Measurements from ENCODE around the gene KCNIP4.

Gene KCNIP4

GRCh38 chr4:21638171-21638725 lies 310.3 kb downstream of the KCNIP4 start:
- Histone ChIP-seq H3K9ac (no peak overlapping the region), H2AFZ (no peak overlapping the region), H3K36me3 (ENCODE audit: control insufficient read depth, insufficient read depth, low read length) (no peaks in the 10 kb centered on the region), H3K27me3 (ENCODE audit: control insufficient read depth, insufficient read depth, low read length) (no peaks in the 10 kb centered on the region), H3K4me1 (no peaks in the 10 kb centered on the region), H3K4me3 (ENCODE audit: low read depth, low read length) (no peak overlapping the region), H3K9me3 (ENCODE audit: control insufficient read depth, low read length) (no peaks in the 10 kb centered on the region), H3K4me2 (ENCODE audit: low read length) (no peak overlapping the region), H3K27ac (no peak overlapping the region), H3K79me2 (no peaks in the 10 kb centered on the region)
- TF ChIP-seq, protein P1, sequence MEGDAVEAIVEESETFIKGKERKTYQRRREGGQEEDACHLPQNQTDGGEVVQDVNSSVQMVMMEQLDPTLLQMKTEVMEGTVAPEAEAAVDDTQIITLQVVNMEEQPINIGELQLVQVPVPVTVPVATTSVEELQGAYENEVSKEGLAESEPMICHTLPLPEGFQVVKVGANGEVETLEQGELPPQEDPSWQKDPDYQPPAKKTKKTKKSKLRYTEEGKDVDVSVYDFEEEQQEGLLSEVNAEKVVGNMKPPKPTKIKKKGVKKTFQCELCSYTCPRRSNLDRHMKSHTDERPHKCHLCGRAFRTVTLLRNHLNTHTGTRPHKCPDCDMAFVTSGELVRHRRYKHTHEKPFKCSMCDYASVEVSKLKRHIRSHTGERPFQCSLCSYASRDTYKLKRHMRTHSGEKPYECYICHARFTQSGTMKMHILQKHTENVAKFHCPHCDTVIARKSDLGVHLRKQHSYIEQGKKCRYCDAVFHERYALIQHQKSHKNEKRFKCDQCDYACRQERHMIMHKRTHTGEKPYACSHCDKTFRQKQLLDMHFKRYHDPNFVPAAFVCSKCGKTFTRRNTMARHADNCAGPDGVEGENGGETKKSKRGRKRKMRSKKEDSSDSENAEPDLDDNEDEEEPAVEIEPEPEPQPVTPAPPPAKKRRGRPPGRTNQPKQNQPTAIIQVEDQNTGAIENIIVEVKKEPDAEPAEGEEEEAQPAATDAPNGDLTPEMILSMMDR (IDR thresholded peaks at IDR 0.05): no peak

GRCh38 chr4:21628916-21629610 lies 319.5 kb downstream of the KCNIP4 start:
- H3K4me1 ChIP-seq: no peaks in the 10 kb centered on the region
- TF ChIP-seq, protein P1 (IDR thresholded peaks at IDR 0.05): no peak
- no peak overlapping the region for H2AFZ ChIP-seq
- no peak overlapping the region for H3K27ac ChIP-seq
- H3K27me3 ChIP-seq (ENCODE audit: control insufficient read depth, insufficient read depth, low read length): no peaks in the 10 kb centered on the region
- H3K9ac ChIP-seq: no peak overlapping the region
- no peaks in the 10 kb centered on the region for H3K79me2 ChIP-seq
- no peaks in the 10 kb centered on the region for H3K9me3 ChIP-seq (ENCODE audit: control insufficient read depth, low read length)
- H3K4me3 ChIP-seq (ENCODE audit: low read depth, low read length): no peak overlapping the region
- no peaks in the 10 kb centered on the region for H3K36me3 ChIP-seq (ENCODE audit: control insufficient read depth, insufficient read depth, low read length)
- H3K4me2 ChIP-seq (ENCODE audit: low read length): no peak overlapping the region

DNA sequence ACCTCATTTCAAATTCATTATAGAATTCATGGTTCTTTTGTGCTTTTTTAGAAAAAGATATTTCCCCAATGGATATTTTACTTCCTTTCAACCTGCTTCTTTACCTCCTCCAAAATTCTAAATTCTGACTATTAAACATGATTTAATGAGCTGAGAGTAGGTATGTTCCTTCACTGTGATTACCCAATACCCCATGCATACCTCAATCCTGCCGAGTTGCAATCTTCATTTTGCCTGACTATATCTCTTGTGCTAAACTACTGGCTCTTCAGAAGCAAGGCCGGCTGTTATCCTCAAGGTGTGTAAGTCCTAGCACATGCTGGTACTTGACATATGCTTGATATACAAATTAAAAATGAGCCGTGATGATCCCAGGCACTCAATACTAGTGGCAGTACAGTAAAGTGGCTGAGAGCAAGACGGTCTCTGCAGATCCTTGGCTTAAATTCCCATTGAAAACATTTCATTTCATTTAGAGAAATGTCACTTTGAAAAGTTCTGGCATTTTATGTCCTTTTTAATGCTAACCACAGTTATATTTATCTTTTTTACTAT lies 320.4 kb downstream of the KCNIP4 start:
- H3K36me3 ChIP-seq (ENCODE audit: control insufficient read depth, insufficient read depth, low read length): no peaks in the 10 kb centered on the region
- no peak overlapping the region for H3K4me3 ChIP-seq (ENCODE audit: low read depth, low read length)
- H3K9me3 ChIP-seq (ENCODE audit: control insufficient read depth, low read length): no peaks in the 10 kb centered on the region
- H3K27me3 ChIP-seq (ENCODE audit: control insufficient read depth, insufficient read depth, low read length): no peaks in the 10 kb centered on the region
- H3K9ac ChIP-seq: no peak overlapping the region
- H3K4me2 ChIP-seq (ENCODE audit: low read length): no peak overlapping the region
- H2AFZ ChIP-seq: no peak overlapping the region
- H3K79me2 ChIP-seq: no peaks in the 10 kb centered on the region
- H3K27ac ChIP-seq: no peak overlapping the region
- no peaks in the 10 kb centered on the region for H3K4me1 ChIP-seq
- TF ChIP-seq, protein P1 (IDR thresholded peaks at IDR 0.05): no peak

- TF ChIP-seq, protein P1 (IDR thresholded peaks at IDR 0.05): no peak
- H3K9ac ChIP-seq: no peak overlapping the region
- H3K36me3 ChIP-seq (ENCODE audit: control insufficient read depth, insufficient read depth, low read length): no peaks in the 10 kb centered on the region
- H3K4me2 ChIP-seq (ENCODE audit: low read length): no peak overlapping the region
- H3K27me3 ChIP-seq (ENCODE audit: control insufficient read depth, insufficient read depth, low read length): no peaks in the 10 kb centered on the region
- H3K4me1 ChIP-seq: no peaks in the 10 kb centered on the region
- no peak overlapping the region for H3K27ac ChIP-seq
- no peaks in the 10 kb centered on the region for H3K9me3 ChIP-seq (ENCODE audit: control insufficient read depth, low read length)
- H3K79me2 ChIP-seq: no peaks in the 10 kb centered on the region
- H2AFZ ChIP-seq: no peak overlapping the region
- H3K4me3 ChIP-seq (ENCODE audit: low read depth, low read length): no peak overlapping the region
These were observed 323.1 kb downstream of the KCNIP4 start for GRCh38 chr4:21625447-21625846.

Data from parathyroid adenoma (tissue), 2 donors.